MCF 10A (cell line): ENCODE data around the gene PRKG1. TPM values are rescaled to one million over a fixed set of nuclear protein-coding genes. Genes with fewer than 3 reads are reported as not detected.
A peak's percentile ranks its signal among the peaks of the same experiment; 100 is the strongest.

Experiments
- BruUV-seq: library from RNA; stranded (reverse); fragments of 400-500 nt; replicated peaks from 2 replicates; lab custom pipeline; 2021; lab: Mats Ljungman, UMichigan
- CTCF ChIA-PET: fragments of 300-600 bp; sonication (Branson Sonifier 250); formaldehyde crosslinking; extraction: SDS; loops from one replicate; lab custom pipeline; 2021; ENCODE audit warnings: antibody characterized with exemption, inconsistent platforms; lab: Yijun Ruan, JAX
- POLR2A ChIA-PET: fragments of 300-600, 350-650 bp; sonication (Branson Sonifier 250); formaldehyde crosslinking; extraction: SDS; loops from one replicate; lab custom pipeline; 2020; ENCODE audit warnings: antibody characterized with exemption, inconsistent platforms; lab: Yijun Ruan, JAX
- DNase-seq: peaks from one replicate; pipeline ENCODE4 v3.0.0-alpha.2; 2018; ENCODE audit not compliant: unreplicated experiment
- H3K27ac Mint-ChIP-seq: one replicate; pipeline ENCODE4 v1.8.0; 2022; ENCODE audit warnings: mild to moderate bottlenecking, low read depth, mixed read lengths; ENCODE audit not compliant: unreplicated experiment
- H3K27me3 Mint-ChIP-seq: one replicate; pipeline ENCODE4 v1.8.0; 2022; ENCODE audit warnings: mixed read lengths; ENCODE audit not compliant: insufficient read depth, unreplicated experiment
- H3K36me3 Mint-ChIP-seq: one replicate; pipeline ENCODE4 v1.8.0; 2022; ENCODE audit warnings: mild to moderate bottlenecking, moderate library complexity, mixed read lengths; ENCODE audit not compliant: insufficient read depth, unreplicated experiment
- H3K4me1 Mint-ChIP-seq: one replicate; pipeline ENCODE4 v1.8.0; 2022; ENCODE audit warnings: mixed read lengths; ENCODE audit not compliant: insufficient read depth, unreplicated experiment
- H3K4me3 Mint-ChIP-seq: one replicate; pipeline ENCODE4 v1.8.0; 2022; ENCODE audit warnings: mild to moderate bottlenecking, moderate library complexity, mixed read lengths; ENCODE audit not compliant: unreplicated experiment
- H3K9me3 Mint-ChIP-seq: one replicate; pipeline ENCODE4 v1.8.0; 2022; ENCODE audit warnings: mixed read lengths; ENCODE audit not compliant: unreplicated experiment
- intact Hi-C: fragments of 100-400 bp; cut with micrococcal nuclease; formaldehyde crosslinking; loops from 2 replicates; pipeline ENCODE4 v1.14.1; 2022
- total RNA-seq: library from RNA; stranded (reverse); gene quantifications from 2 replicates; pipeline ENCODE4 v1.2.3, GENCODE V29; 2022
- TF ChIP-seq, protein P1 (sequence below): fragments of 200-600 bp; IDR thresholded peaks from one replicate; pipeline ENCODE4 v1.8.0; 2022; ENCODE audit warnings: antibody characterized with exemption, mild to moderate bottlenecking; ENCODE audit not compliant: unreplicated experiment

Gene PRKG1
- total RNA-seq, 1 experiment from 2014 or later = 0.09 TPM

- Mint-ChIP-seq H3K9me3 (no peaks in the 10 kb centered on the region), H3K27ac (no peak overlapping the region), H3K27me3 (no peaks in the 10 kb centered on the region), H3K4me1 (peaks cover 6% of the 10 kb centered on the region), H3K4me3 (no peak overlapping the region), H3K36me3 (no peaks in the 10 kb centered on the region)
- no TSS peak for BruUV-seq
- POLR2A ChIA-PET = no interaction called here
- intact Hi-C loops = no loop called here
- peak; percentile 1 for DNase-seq
- TF ChIP-seq, protein P1, sequence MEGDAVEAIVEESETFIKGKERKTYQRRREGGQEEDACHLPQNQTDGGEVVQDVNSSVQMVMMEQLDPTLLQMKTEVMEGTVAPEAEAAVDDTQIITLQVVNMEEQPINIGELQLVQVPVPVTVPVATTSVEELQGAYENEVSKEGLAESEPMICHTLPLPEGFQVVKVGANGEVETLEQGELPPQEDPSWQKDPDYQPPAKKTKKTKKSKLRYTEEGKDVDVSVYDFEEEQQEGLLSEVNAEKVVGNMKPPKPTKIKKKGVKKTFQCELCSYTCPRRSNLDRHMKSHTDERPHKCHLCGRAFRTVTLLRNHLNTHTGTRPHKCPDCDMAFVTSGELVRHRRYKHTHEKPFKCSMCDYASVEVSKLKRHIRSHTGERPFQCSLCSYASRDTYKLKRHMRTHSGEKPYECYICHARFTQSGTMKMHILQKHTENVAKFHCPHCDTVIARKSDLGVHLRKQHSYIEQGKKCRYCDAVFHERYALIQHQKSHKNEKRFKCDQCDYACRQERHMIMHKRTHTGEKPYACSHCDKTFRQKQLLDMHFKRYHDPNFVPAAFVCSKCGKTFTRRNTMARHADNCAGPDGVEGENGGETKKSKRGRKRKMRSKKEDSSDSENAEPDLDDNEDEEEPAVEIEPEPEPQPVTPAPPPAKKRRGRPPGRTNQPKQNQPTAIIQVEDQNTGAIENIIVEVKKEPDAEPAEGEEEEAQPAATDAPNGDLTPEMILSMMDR = no peak
- CTCF ChIA-PET = no interaction called here
Observed at GRCh38 chr10:51462076-51462779, 387.9 kb downstream of the PRKG1 start.

- no peak for DNase-seq
- ChIA-PET POLR2A (no interaction called here), CTCF (no interaction called here)
- Mint-ChIP-seq H3K9me3 (no peaks in the 10 kb centered on the region), H3K4me1 (no peaks in the 10 kb centered on the region), H3K27ac (no peak overlapping the region), H3K4me3 (no peak overlapping the region), H3K27me3 (peaks cover 26% of the 10 kb centered on the region), H3K36me3 (no peaks in the 10 kb centered on the region)
- TF ChIP-seq, protein P1 = no peak
- no TSS peak for BruUV-seq
- intact Hi-C loops = no loop called here
Observed at GRCh38 chr10:51468424-51468823, 394.1 kb downstream of the PRKG1 start.

DNA sequence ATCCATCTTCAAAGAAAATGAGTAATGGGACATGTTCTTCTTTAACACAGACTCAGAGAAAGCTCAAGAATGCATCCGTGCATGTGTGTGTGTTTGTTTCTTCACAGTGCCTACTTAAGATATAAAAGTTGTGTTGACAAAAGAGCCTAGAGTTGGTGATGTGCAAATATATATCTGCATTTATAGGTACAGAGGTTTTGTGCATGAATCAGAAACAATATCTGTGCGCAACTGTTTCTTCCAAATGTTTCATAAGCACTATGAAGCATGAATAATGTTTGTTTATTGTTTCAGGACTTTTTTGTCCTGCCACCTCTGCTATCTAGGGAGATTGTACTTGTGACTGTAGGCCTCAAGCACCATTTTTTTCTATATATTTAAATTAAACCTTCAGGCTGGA, 395.4 kb downstream of the PRKG1 start:
- Mint-ChIP-seq H3K4me3 (no peak overlapping the region), H3K27me3 (peaks cover 26% of the 10 kb centered on the region), H3K9me3 (no peaks in the 10 kb centered on the region), H3K27ac (no peak overlapping the region), H3K36me3 (no peaks in the 10 kb centered on the region), H3K4me1 (no peaks in the 10 kb centered on the region)
- intact Hi-C loops = no loop called here
- DNase-seq = no peak
- BruUV-seq = no TSS peak
- ChIA-PET POLR2A (no interaction called here), CTCF (no interaction called here)
- TF ChIP-seq, protein P1 = no peak

DNA sequence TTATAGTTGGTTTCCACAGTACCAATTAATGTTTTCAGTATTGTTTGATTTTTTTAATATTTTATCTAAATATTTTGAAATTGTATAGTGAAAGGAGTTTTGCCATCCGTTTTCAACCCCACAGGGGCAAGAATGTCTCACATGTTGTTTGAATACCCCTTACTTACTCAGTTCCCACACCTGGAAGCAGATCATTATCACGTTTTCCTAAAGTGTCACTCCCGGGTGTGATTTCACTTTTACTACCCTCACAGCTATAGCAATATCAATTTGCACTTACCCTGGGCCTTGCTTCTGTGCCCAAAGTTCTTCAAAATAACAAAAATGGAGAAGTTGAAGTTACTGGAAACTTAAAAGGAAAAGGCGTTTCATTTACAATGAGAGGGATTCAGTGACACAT, 397.0 kb downstream of the PRKG1 start:
- ChIA-PET CTCF (no interaction called here), POLR2A (no interaction called here)
- no peak for DNase-seq
- H3K4me3 Mint-ChIP-seq = no peak overlapping the region
- no peak overlapping the region for H3K27ac Mint-ChIP-seq
- intact Hi-C loops = no loop called here
- BruUV-seq = no TSS peak
- H3K36me3 Mint-ChIP-seq = no peaks in the 10 kb centered on the region
- no peaks in the 10 kb centered on the region for H3K9me3 Mint-ChIP-seq
- peaks cover 29% of the 10 kb centered on the region for H3K27me3 Mint-ChIP-seq
- TF ChIP-seq, protein P1 = no peak
- H3K4me1 Mint-ChIP-seq = no peaks in the 10 kb centered on the region
